Kidney epithelial cell (primary cell): Measurements from ENCODE around the gene CCR9. TPM values are rescaled to one million over a fixed set of nuclear protein-coding genes. Genes with fewer than 3 reads are reported as not detected.

Experiments used
- DNase-seq: peaks from one replicate; pipeline ENCODE4 v3.0.0-alpha.2; 2010; ENCODE audit warnings: low read depth
- H3K27me3 ChIP-seq: 2 replicates; pipeline ENCODE4 v1.6.0; 2011; ENCODE audit warnings: low read length; ENCODE audit not compliant: control insufficient read depth, insufficient read depth
- H3K36me3 ChIP-seq: 2 replicates; pipeline ENCODE4 v1.5.1; 2011; ENCODE audit warnings: low read length; ENCODE audit not compliant: control insufficient read depth, insufficient read depth
- H3K4me3 ChIP-seq: 2 replicates; pipeline ENCODE4 v1.5.1; 2011; ENCODE audit warnings: low read depth, mild to moderate bottlenecking, control low read depth, low read length
- CTCF ChIP-seq: IDR thresholded peaks from 2 replicates; pipeline ENCODE4 v1.5.1; 2011; ENCODE audit warnings: mild to moderate bottlenecking, moderate library complexity, low read length, control low read depth, inconsistent platforms; ENCODE audit not compliant: insufficient read depth, poor library complexity, severe bottlenecking
- total RNA-seq: library from RNA; depleted of rRNA; stranded (reverse); fragments of >200 nt; gene quantifications from 2 replicates; pipeline ENCODE4 v1.2.3, GENCODE V29; 2015

CCR9 gene
- total RNA-seq, 1 donor from 2014 or later, result not detected

GRCh38 chr3:45912435-45912834, 26.1 kb downstream of the CCR9 start:
- H3K4me3 ChIP-seq, result no peak overlapping the region
- H3K27me3 ChIP-seq, result no peaks in the 10 kb centered on the region
- TF ChIP-seq CTCF, result no peak

GRCh38 chr3:45914362-45915058, 28.2 kb downstream of the CCR9 start:
- no peak for TF ChIP-seq CTCF
- Histone ChIP-seq H3K36me3 (no peaks in the 10 kb centered on the region), H3K27me3 (no peaks in the 10 kb centered on the region), H3K4me3 (no peak overlapping the region)
- no peak for DNase-seq

More at GRCh38 chr3:45912435-45912834, 26.1 kb downstream of the CCR9 start:
- H3K36me3 ChIP-seq, result no peaks in the 10 kb centered on the region
- DNase-seq, result no peak

- no peaks in the 10 kb centered on the region for H3K27me3 ChIP-seq
- H3K36me3 ChIP-seq, result no peaks in the 10 kb centered on the region
- no peak for TF ChIP-seq CTCF
- no peak overlapping the region for H3K4me3 ChIP-seq
- DNase-seq, result no peak
Observed at GRCh38 chr3:45915059-45915439, 28.7 kb downstream of the CCR9 start.

- TF ChIP-seq CTCF, result no peak
- Histone ChIP-seq H3K27me3 (no peaks in the 10 kb centered on the region), H3K36me3 (no peaks in the 10 kb centered on the region), H3K4me3 (no peak overlapping the region)
- DNase-seq, result peak; percentile 77
Observed at GRCh38 chr3:45915518-45916231, 29.3 kb downstream of the CCR9 start.

GRCh38 chr3:45917146-45917898, 31.0 kb downstream of the CCR9 start:
- no peak for TF ChIP-seq CTCF
- DNase-seq, result no peak
- Histone ChIP-seq H3K27me3 (no peaks in the 10 kb centered on the region), H3K4me3 (no peak overlapping the region), H3K36me3 (no peaks in the 10 kb centered on the region)
